HCT116 (cell line): Measurements from ENCODE around the gene TIAM2. TPM values are rescaled to one million over a fixed set of nuclear protein-coding genes. Genes with fewer than 3 reads are reported as not detected.

ENCODE experiments used
- ATAC-seq: fragments of 200-7000 bp; cut with Tn5 transposase; 2 replicates; pipeline ENCODE4 v1.9.1; 2020; ENCODE audit warnings: mild to moderate bottlenecking, moderate library complexity
- BruUV-seq: library from RNA; stranded (reverse); fragments of 400-500 nt; replicated peaks from 2 replicates; lab custom pipeline; 2021; lab: Mats Ljungman, UMichigan
- CTCF ChIA-PET: fragments of 300-600 bp; sonication (Branson Sonifier 250); formaldehyde crosslinking; loops from one replicate; lab custom pipeline; 2021; ENCODE audit warnings: antibody characterized with exemption; lab: Charles Lee
- POLR2A ChIA-PET: fragments of 300-600, 350-600 bp; sonication (Branson Sonifier 250); formaldehyde crosslinking; loops from one replicate; lab custom pipeline; 2021; ENCODE audit warnings: antibody characterized with exemption; lab: Charles Lee
- RAD21 ChIA-PET, 2 experiments: fragments of 300-600 bp; sonication (Branson Sonifier 250); formaldehyde crosslinking; loops; one replicate each; lab custom pipeline; 2023; ENCODE audit warnings: low total read pairs in 2 of 2; ENCODE audit not compliant: uncharacterized antibody in 2 of 2, unreplicated experiment in 2 of 2, low non-redundant PET in 1 of 2; lab: Charles Lee
- DNase-seq: peaks from one replicate; pipeline ENCODE4 v3.0.0-alpha.2; 2010; ENCODE audit warnings: low read depth, low spot score
- H2AFZ ChIP-seq: fragments of 200-600 bp; shearing (Covaris generic), sonication (generic); 2 replicates; pipeline ENCODE4 v1.6.1; 2017; ENCODE audit warnings: low read depth, mixed run types, mixed read lengths, antibody characterized with exemption, low read length; ENCODE audit not compliant: poor library complexity, severe bottlenecking
- H3K27ac ChIP-seq: 2 replicates; pipeline ENCODE4 v1.5.1; 2012; ENCODE audit warnings: low read depth, low read length
- H3K27me3 ChIP-seq: fragments of 200-600 bp; sonication (generic); 2 replicates; pipeline ENCODE4 v1.6.1; 2016; ENCODE audit warnings: mixed run types, low read length, mixed read lengths; ENCODE audit not compliant: insufficient read depth
- H3K36me3 ChIP-seq, 2 experiments: fragments of 200-500 bp in 1 of 2; fragments of 200-600 bp in 1 of 2; sonication (Bioruptor generic) in 1 of 2; sonication (generic) in 1 of 2; 2 replicates each; pipeline versions ENCODE4 v1.5.1 to v1.6.1; 2014 to 2016; ENCODE audit warnings: low read length in 2 of 2, inconsistent platforms in 1 of 2, mixed read lengths in 1 of 2, mixed run types in 1 of 2; ENCODE audit not compliant: insufficient read depth in 2 of 2, control insufficient read depth in 1 of 2
- H3K4me1 ChIP-seq, 2 experiments: fragments of 200-600 bp in 1 of 2; sonication (generic) in 1 of 2; 2 replicates each; pipeline versions ENCODE4 v1.5.1 to v1.6.1; 2012 to 2017; ENCODE audit warnings: low read length in 2 of 2, inconsistent platforms in 1 of 2, mild to moderate bottlenecking in 1 of 2, mixed read lengths in 1 of 2, mixed run types in 1 of 2, moderate library complexity in 1 of 2; ENCODE audit not compliant: insufficient read depth in 2 of 2, control insufficient read depth in 1 of 2
- H3K4me2 ChIP-seq: fragments of 200-600 bp; sonication (generic); 2 replicates; pipeline ENCODE4 v1.6.1; 2017; ENCODE audit warnings: mixed run types, low read length, mixed read lengths
- H3K4me3 ChIP-seq, 2 experiments: fragments of 200-600 bp in 1 of 2; sonication (generic) in 1 of 2; replicated peaks in 1 of 2; 2 replicates each; pipeline ENCODE4 v1.5.1; 2011 to 2016; ENCODE audit warnings: low read length in 2 of 2, control low read depth in 1 of 2, low read depth in 1 of 2, mild to moderate bottlenecking in 1 of 2, mixed read lengths in 1 of 2, mixed run types in 1 of 2
- H3K79me2 ChIP-seq: fragments of 200-600 bp; sonication (generic); 2 replicates; pipeline ENCODE4 v1.6.1; 2017; ENCODE audit warnings: mild to moderate bottlenecking, mixed run types, low read length, moderate library complexity, mixed read lengths; ENCODE audit not compliant: insufficient read depth
- H3K9ac ChIP-seq: fragments of 200-600 bp; sonication (generic); 2 replicates; pipeline ENCODE4 v1.6.1; 2016; ENCODE audit warnings: low read length, mixed read lengths
- H3K9me2 ChIP-seq: fragments of 200-600 bp; sonication (generic), shearing (Covaris generic); 2 replicates; pipeline ENCODE4 v1.6.1; 2017; ENCODE audit warnings: mixed run types, mild to moderate bottlenecking, moderate library complexity; ENCODE audit not compliant: insufficient read depth
- H3K9me3 ChIP-seq, 2 experiments: fragments of 200-500 bp in 1 of 2; fragments of 200-600 bp in 1 of 2; sonication (Bioruptor generic) in 1 of 2; sonication (generic) in 1 of 2; 2 replicates each; pipeline ENCODE4 v1.6.1; 2014 to 2017; ENCODE audit warnings: low read length in 2 of 2, mixed read lengths in 2 of 2, inconsistent platforms in 1 of 2, low read depth in 1 of 2, mild to moderate bottlenecking in 1 of 2, mixed run types in 1 of 2, moderate library complexity in 1 of 2; ENCODE audit not compliant: control insufficient read depth in 1 of 2, insufficient read depth in 1 of 2
- H4K20me1 ChIP-seq: fragments of 200-600 bp; sonication (generic), shearing (Covaris generic); 2 replicates; pipeline ENCODE4 v1.6.1; 2017; ENCODE audit warnings: mixed run types, mild to moderate bottlenecking, moderate library complexity; ENCODE audit not compliant: insufficient read depth
- EGR1 ChIP-seq: IDR thresholded peaks from 2 replicates; pipeline ENCODE4 v1.6.1; 2012; ENCODE audit warnings: low read depth
- EZH2 ChIP-seq: fragments of 200-600 bp; sonication (generic); IDR thresholded peaks from 2 replicates; pipeline ENCODE4 v1.6.1; 2017; ENCODE audit warnings: antibody characterized with exemption, mixed run types
- MAX ChIP-seq: IDR thresholded peaks from 2 replicates; pipeline ENCODE4 v1.6.1; 2012
- TCF7L2 ChIP-seq: IDR thresholded peaks from 2 replicates; pipeline ENCODE4 v1.7.0; 2011; ENCODE audit warnings: borderline replicate concordance, inconsistent platforms; ENCODE audit not compliant: insufficient read depth, insufficient read length; ENCODE audit errors: extremely low read depth
- YY1 ChIP-seq: IDR thresholded peaks from 2 replicates; pipeline ENCODE4 v1.6.1; 2011; ENCODE audit warnings: low read length, low read depth, moderate library complexity, mild to moderate bottlenecking; ENCODE audit not compliant: insufficient replicate concordance; ENCODE audit errors: extremely low read depth
- ZNF274 ChIP-seq: fragments of 200-500 bp; sonication (Bioruptor generic); IDR thresholded peaks from 2 replicates; pipeline ENCODE4 v1.6.1; 2014; ENCODE audit warnings: mild to moderate bottlenecking, low read depth, low read length, inconsistent platforms
- intact Hi-C: fragments of 100-400 bp; cut with micrococcal nuclease; formaldehyde crosslinking; loops from 2 replicates; pipeline ENCODE4 v1.10.0; 2022
- total RNA-seq: library from RNA; stranded (reverse); gene quantifications from one replicate; pipeline ENCODE4 v1.2.1, GENCODE V29; 2021; ENCODE audit not compliant: unreplicated experiment
- TF ChIP-seq, protein P1 (sequence below): IDR thresholded peaks from 2 replicates; pipeline ENCODE4 v1.6.1; 2012; ENCODE audit warnings: low read depth

Gene TIAM2
- total RNA-seq, 1 experiment from 2014 or later: 9.4 TPM

- POLR2A ChIA-PET: no interaction called here
- H3K4me2 ChIP-seq: no peak overlapping the region
- H3K4me3 ChIP-seq: no peak overlapping the region
- H3K9me3 ChIP-seq: no peaks in the 10 kb centered on the region
- H3K79me2 ChIP-seq: no peaks in the 10 kb centered on the region
- CTCF ChIA-PET: no interaction called here
- H3K9me2 ChIP-seq: no peaks in the 10 kb centered on the region
- H2AFZ ChIP-seq: no peak overlapping the region
- H3K9ac ChIP-seq: no peak overlapping the region
- H3K27ac ChIP-seq: no peak overlapping the region
- no peaks in the 10 kb centered on the region for H3K36me3 ChIP-seq
- BruUV-seq: no TSS peak
- H3K4me1 ChIP-seq: peaks cover 9 to 24% of the 10 kb centered on the region in 2 experiments; a peak in 3 of 4 replicates
- intact Hi-C loops: no loop called here
- RAD21 ChIA-PET: no interaction called here
- H3K27me3 ChIP-seq: peaks cover 4% of the 10 kb centered on the region; the same call in 1 of the 2 replicates
- ATAC-seq: no peak
- H4K20me1 ChIP-seq: 0 out of 2 replicates have a peak, but pooled peaks cover 4% of the 10 kb centered on the region
- DNase-seq: no peak
- TF ChIP-seq, protein P1, sequence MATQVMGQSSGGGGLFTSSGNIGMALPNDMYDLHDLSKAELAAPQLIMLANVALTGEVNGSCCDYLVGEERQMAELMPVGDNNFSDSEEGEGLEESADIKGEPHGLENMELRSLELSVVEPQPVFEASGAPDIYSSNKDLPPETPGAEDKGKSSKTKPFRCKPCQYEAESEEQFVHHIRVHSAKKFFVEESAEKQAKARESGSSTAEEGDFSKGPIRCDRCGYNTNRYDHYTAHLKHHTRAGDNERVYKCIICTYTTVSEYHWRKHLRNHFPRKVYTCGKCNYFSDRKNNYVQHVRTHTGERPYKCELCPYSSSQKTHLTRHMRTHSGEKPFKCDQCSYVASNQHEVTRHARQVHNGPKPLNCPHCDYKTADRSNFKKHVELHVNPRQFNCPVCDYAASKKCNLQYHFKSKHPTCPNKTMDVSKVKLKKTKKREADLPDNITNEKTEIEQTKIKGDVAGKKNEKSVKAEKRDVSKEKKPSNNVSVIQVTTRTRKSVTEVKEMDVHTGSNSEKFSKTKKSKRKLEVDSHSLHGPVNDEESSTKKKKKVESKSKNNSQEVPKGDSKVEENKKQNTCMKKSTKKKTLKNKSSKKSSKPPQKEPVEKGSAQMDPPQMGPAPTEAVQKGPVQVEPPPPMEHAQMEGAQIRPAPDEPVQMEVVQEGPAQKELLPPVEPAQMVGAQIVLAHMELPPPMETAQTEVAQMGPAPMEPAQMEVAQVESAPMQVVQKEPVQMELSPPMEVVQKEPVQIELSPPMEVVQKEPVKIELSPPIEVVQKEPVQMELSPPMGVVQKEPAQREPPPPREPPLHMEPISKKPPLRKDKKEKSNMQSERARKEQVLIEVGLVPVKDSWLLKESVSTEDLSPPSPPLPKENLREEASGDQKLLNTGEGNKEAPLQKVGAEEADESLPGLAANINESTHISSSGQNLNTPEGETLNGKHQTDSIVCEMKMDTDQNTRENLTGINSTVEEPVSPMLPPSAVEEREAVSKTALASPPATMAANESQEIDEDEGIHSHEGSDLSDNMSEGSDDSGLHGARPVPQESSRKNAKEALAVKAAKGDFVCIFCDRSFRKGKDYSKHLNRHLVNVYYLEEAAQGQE: no peak
- TF ChIP-seq EZH2 (no peak), TCF7L2 (no peak), YY1 (no peak), MAX (no peak), EGR1 (no peak), ZNF274 (no peak)
Measured at GRCh38 chr6:155128977-155129376, 133.9 kb downstream of the TIAM2 start.
